ENCODE data around the gene PCNX2. TPM values are rescaled to one million over a fixed set of nuclear protein-coding genes. Genes with fewer than 3 reads are reported as not detected.

PCNX2 gene
- total and polyA plus RNA-seq, 12 donors, result 0.29 to 3.1 (median 1.6) TPM

DNA sequence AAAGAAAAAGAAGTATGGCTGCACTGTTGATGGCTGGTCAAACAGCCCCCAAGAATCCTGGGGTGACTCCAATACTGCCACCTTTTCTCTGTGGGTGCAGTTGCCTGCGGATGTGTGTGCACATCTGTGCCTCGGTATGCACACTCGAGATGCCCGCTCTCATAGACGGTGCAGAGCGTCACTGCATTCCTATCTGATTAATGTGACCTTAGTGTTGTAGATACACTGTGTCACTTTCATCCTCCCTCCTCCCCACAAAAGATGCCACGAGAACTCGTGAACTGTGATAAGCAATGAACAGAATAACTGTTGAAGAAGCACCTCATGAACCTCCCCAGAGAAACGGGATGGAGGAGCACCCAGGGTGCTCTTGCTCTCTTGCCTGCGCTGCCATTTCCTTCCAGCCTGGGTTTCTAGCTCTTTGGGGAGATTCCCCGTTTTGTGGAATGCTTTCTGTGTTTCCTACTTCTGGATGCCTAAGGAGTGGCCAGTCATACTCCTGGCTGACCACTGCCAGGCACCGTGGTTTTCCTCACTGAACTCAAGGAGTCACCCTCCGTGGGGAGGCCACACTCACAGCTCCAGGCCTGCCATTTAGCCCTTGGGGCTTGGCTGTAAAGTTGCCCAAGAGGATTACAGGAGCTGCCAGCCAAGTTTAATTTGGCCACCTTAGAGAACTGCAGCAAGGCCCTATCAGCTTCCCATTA lies 313.1 kb downstream of the PCNX2 start:
- no peak for TF ChIP-seq CTCF (IDR thresholded peaks at IDR 0.05)
- Histone ChIP-seq H3K27ac (no peak overlapping the region), H3K36me3 (peaks cover 0 to 28% (median 5%) of the 10 kb centered on the region in 9 donors), H3K4me1 (peaks cover 0 to 21% (median 3%) of the 10 kb centered on the region in 9 donors), H3K4me3 (no peak overlapping the region), H3K27me3 (no peaks in the 10 kb centered on the region), H3K9me3 (no peaks in the 10 kb centered on the region)
- 69 to 75% methylated on average over 13 of the region's 13 CpGs for WGBS, 2 donors
- DNase-seq, result no peak
- intact Hi-C loops (cut with DNase I), result no loop called here
- peak in 2 of 8 donors; percentile 23 to 49 for ATAC-seq

DNA sequence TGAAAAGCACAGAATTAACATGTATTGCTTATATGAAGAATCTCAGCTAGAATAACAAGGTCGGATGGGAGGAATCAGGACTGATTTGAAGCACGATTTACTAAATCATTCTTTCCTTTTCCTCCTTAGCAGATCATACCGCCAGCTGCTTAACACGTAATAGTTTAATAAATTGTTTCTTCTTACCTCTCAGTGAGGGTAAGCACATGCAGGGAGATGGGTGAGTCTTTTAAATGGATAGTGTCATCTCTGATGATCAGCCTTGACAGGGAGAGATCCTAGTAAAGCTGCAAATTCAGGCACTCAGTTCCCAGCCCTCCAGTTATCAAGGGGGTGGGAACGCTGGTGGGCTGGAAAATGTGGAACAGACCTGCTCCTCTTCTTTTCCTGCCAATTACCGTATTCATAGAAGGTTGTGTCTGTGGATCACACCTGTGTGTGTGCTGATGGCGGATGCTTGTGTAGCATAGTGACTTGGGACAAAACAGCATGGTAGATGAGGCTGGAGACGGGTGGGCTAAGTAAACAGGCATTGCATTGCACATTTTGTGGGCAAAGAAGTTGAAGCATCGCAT lies 314.5 kb downstream of the PCNX2 start:
- Histone ChIP-seq H3K27me3 (no peaks in the 10 kb centered on the region), H3K4me3 (no peak overlapping the region), H3K4me1 (peaks cover 0 to 18% (median 3%) of the 10 kb centered on the region in 9 donors), H3K36me3 (peaks cover 0 to 41% (median 10%) of the 10 kb centered on the region in 9 donors), H3K27ac (no peak overlapping the region), H3K9me3 (no peaks in the 10 kb centered on the region)
- intact Hi-C loops (cut with DNase I), result no loop called here
- WGBS, 2 donors, result 88 to 92% methylated on average over 9 of the region's 9 CpGs
- TF ChIP-seq CTCF (IDR thresholded peaks at IDR 0.05), result no peak
- ATAC-seq (no peak), DNase-seq (no peak)

DNA sequence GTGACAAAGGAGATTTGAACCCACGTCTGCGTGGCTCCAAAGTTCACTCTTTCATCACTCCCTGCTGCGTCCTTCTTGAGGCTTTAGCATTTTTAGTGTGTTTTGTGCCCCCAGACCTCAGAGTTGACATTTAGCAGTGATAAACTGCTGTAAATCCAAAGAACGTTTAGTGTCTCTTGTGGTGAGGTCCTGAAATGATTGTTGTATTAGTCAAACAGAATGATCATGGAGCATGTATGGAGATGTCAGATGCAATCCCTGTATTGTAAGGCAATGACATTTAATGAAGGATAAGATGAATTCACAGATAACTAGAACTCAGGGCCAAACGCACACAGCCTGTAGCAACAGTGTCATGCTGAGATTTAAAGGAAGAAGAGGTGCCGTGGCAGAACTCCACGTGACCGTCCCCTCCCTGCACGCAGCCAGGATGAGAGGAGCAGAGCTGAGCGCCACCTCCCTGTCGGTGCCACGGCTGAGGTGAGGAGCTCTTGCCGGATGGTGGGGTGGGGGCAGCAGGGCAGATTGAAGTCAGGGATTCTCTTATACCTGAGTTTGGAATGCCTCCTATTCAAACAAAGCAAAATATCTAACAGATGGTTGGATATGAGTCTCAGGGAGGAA lies 315.1 kb downstream of the PCNX2 start:
- TF ChIP-seq CTCF (IDR thresholded peaks at IDR 0.05), result no peak
- no peak overlapping the region for H3K27ac ChIP-seq
- H3K4me1 ChIP-seq, result peaks cover 0 to 18% (median 3%) of the 10 kb centered on the region in 9 donors
- H3K4me3 ChIP-seq, result no peak overlapping the region
- ATAC-seq (no peak), DNase-seq (no peak)
- no peaks in the 10 kb centered on the region for H3K9me3 ChIP-seq
- no peaks in the 10 kb centered on the region for H3K27me3 ChIP-seq
- WGBS, 2 donors, result 71 to 74% methylated on average over 13 of the region's 13 CpGs
- H3K36me3 ChIP-seq, result peaks cover 0 to 47% (median 10%) of the 10 kb centered on the region in 9 donors
- intact Hi-C loops (cut with DNase I), result no loop called here

GRCh38 chr1:232979558-232979957 lies 316.0 kb downstream of the PCNX2 start:
- ATAC-seq (no peak), DNase-seq (no peak)
- H3K4me1 ChIP-seq, result peaks cover 0 to 25% (median 3%) of the 10 kb centered on the region in 9 donors
- no peaks in the 10 kb centered on the region for H3K27me3 ChIP-seq
- peaks cover 0 to 52% (median 10%) of the 10 kb centered on the region in 9 donors for H3K36me3 ChIP-seq
- intact Hi-C loops (cut with DNase I), result no loop called here
- 96 to 98% methylated on average over 6 of the region's 6 CpGs for WGBS, 2 donors
- no peak for TF ChIP-seq CTCF (IDR thresholded peaks at IDR 0.05)
- H3K4me3 ChIP-seq, result no peak overlapping the region
- H3K9me3 ChIP-seq, result peaks cover 0 to under 1% (median 0%) of the 10 kb centered on the region in 11 donors
- H3K27ac ChIP-seq, result no peak overlapping the region
